Retinal pigment epithelial cell (primary cell): Measurements from ENCODE around the gene CCDC142.

ENCODE experiments used
- DNase-seq: peaks from one replicate; pipeline ENCODE4 v3.0.0-alpha.2; 2010; ENCODE audit warnings: low read depth
- H3K4me3 ChIP-seq: 2 replicates; pipeline ENCODE4 v1.5.1; 2011; ENCODE audit warnings: mild to moderate bottlenecking, low read length, control low read depth, moderate library complexity
- TF ChIP-seq, protein P1 (sequence below): conservative IDR thresholded peaks from 2 replicates; pipeline ENCODE4 v1.5.1; 2011; ENCODE audit warnings: low read depth, low read length, control low read depth, inconsistent platforms

The CCDC142 gene

DNA sequence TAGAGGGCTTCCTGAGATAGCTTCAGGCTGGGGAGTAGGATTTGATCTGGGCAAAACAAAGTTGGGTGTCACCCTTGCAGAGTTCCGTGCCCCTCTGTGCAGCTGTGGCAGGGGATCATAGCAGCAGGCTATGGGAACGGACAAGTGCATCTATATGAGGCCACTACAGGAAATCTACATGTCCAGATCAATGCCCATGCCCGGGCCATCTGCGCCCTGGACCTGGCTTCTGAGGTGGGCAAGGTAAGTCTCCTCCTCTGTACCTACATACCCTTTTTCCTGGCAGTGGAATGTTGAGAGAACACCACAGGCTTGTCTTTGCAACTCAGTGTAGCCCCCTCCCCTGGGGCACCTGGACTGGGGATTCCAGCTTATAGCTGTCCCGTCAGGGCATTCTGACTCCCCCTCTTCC lies 57.8 kb downstream of the CCDC142 start:
- H3K4me3 ChIP-seq, result no peak overlapping the region
- TF ChIP-seq, protein P1, sequence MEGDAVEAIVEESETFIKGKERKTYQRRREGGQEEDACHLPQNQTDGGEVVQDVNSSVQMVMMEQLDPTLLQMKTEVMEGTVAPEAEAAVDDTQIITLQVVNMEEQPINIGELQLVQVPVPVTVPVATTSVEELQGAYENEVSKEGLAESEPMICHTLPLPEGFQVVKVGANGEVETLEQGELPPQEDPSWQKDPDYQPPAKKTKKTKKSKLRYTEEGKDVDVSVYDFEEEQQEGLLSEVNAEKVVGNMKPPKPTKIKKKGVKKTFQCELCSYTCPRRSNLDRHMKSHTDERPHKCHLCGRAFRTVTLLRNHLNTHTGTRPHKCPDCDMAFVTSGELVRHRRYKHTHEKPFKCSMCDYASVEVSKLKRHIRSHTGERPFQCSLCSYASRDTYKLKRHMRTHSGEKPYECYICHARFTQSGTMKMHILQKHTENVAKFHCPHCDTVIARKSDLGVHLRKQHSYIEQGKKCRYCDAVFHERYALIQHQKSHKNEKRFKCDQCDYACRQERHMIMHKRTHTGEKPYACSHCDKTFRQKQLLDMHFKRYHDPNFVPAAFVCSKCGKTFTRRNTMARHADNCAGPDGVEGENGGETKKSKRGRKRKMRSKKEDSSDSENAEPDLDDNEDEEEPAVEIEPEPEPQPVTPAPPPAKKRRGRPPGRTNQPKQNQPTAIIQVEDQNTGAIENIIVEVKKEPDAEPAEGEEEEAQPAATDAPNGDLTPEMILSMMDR, result no peak
- DNase-seq, result no peak

DNA sequence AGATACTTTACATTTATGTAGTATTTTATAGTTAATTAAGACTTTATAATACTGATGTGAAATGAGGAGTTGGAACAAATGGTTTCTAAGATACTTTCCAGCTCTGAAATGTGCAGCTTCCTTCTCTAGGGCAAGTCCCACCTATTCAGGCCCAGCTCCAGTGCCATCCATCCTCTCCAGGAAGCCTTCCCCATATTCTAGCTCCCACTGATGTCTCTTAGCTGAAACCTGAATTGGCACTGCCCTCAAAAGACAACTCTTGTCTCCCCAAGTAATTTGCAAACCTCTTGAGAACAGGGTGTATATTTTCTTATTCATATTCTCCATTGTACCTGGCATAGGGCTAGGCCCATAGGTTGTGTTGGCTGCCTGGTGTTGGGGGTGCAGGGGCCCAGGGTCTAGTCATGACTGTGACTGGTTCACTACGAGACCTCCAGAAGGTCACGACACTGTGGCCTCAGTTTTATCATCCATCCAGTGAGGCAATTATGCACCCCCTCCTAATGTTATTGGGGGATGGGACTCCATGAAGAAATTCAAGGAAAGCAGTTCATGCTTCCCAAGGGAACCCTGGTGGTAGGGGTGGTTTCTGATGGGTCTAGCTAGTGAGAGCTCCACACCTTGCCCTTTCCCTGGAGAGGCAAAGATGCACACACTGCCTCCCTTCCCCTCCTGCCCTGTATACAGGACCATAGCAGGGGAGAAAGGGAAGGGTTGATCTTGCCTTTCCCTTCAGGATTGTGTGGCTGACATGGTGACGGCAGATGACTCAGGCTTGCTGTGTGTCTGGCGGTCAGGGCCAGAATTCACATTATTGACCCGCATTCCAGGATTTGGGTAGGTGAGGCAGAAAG lies 58.4 kb downstream of the CCDC142 start:
- TF ChIP-seq, protein P1, result no peak
- no peak overlapping the region for H3K4me3 ChIP-seq

More for the DNA sequence above, 58.4 kb downstream of the CCDC142 start:
- no peak for DNase-seq
